ENCODE data around the gene ARID4A. TPM values are rescaled to one million over a fixed set of nuclear protein-coding genes. Genes with fewer than 3 reads are reported as not detected.

ARID4A gene
- total and polyA plus RNA-seq, 10 of the 15 experiments (the other 5 are each of a cell fraction or from before 2014, with no cell fraction given), result 5.2 to 18.9 (median 12.5) TPM

DNA sequence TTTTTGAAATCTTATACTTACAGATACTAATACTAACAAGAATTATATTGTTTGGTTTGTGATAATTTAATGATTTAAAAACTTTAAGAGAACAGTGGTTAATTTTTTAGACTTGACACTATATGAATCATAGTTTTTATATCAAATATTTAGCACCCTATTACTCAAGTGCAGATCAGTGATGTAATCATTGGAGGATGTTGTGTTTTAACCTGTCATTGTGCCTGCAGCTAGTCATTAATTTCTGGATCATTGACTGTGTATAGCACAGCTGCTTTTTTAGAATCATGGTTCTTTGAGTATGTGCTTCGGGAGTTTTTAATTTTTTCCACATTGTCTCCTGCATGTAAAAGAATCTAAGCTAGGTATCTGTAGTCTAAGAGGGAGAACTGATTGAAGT lies 17.3 kb downstream of the ARID4A start:
- no peak for FAIRE-seq
- POLR2A ChIA-PET, result interaction anchor here (0.5 kb wide), 1 partner anchor 44 kb away, joined by 5 read pairs; no protein-coding TSS in a partner anchor
- RAD21 ChIA-PET (ENCODE audit: unreplicated experiment), result no interaction called here

More for the DNA sequence above, 17.3 kb downstream of the ARID4A start:
- Histone ChIP-seq H3K4me1 (ENCODE audit: control insufficient read depth, insufficient read depth, low read length) (no peaks in the 10 kb centered on the region), H3K4me3 (no peak overlapping the region), H2AFZ (ENCODE audit: control insufficient read depth, low read depth, low read length) (no peak overlapping the region), H3K4me2 (ENCODE audit: control insufficient read depth, insufficient read depth) (no peak overlapping the region), H3K9me3 (replicated peaks; ENCODE audit: control insufficient read depth, insufficient read depth, low read length) (no peaks in the 10 kb centered on the region), H4K20me1 (ENCODE audit: control insufficient read depth, insufficient read depth) (no peaks in the 10 kb centered on the region; the same call in 1 of the 2 replicates), H3K27me3 (replicated peaks in 1 of 2; ENCODE audit: control insufficient read depth in 2 of 2, insufficient read depth in 2 of 2, low read length in 1 of 2) (no peaks in the 10 kb centered on the region), H3K36me3 (ENCODE audit: control insufficient read depth in 2 of 2, insufficient read depth in 2 of 2, low read length in 1 of 2) (peaks cover 0 to 8% of the 10 kb centered on the region in 2 experiments; a peak in 1 of 4 replicates), H3K27ac (ENCODE audit: control insufficient read depth, insufficient read depth) (no peak overlapping the region), H3K79me2 (ENCODE audit: control insufficient read depth, insufficient read depth, low read length) (no peaks in the 10 kb centered on the region), H3K9ac (ENCODE audit: control insufficient read depth, insufficient read depth, low read length) (no peak overlapping the region)
- 94% methylated on average over 1 of the region's 1 CpG for WGBS (ENCODE audit: insufficient coverage, insufficient replicate concordance, low lambda C conversion rate, missing lambda C conversion rate)
- intact Hi-C loops (cut with micrococcal nuclease; ENCODE audit: unreplicated experiment), result no loop called here
- in situ Hi-C loops (cut with MboI), result no loop called here
- no peak for DNase-seq (ENCODE audit: low read depth, low spot score)
- ChIA-PET CTCF (no interaction called here), SMC1A (ENCODE audit: uncharacterized antibody, unreplicated experiment) (no interaction called here)
- no peak for TF ChIP-seq CBX5 (IDR thresholded peaks at IDR 0.05; ENCODE audit: low read depth)
- TF ChIP-seq, protein P1, sequence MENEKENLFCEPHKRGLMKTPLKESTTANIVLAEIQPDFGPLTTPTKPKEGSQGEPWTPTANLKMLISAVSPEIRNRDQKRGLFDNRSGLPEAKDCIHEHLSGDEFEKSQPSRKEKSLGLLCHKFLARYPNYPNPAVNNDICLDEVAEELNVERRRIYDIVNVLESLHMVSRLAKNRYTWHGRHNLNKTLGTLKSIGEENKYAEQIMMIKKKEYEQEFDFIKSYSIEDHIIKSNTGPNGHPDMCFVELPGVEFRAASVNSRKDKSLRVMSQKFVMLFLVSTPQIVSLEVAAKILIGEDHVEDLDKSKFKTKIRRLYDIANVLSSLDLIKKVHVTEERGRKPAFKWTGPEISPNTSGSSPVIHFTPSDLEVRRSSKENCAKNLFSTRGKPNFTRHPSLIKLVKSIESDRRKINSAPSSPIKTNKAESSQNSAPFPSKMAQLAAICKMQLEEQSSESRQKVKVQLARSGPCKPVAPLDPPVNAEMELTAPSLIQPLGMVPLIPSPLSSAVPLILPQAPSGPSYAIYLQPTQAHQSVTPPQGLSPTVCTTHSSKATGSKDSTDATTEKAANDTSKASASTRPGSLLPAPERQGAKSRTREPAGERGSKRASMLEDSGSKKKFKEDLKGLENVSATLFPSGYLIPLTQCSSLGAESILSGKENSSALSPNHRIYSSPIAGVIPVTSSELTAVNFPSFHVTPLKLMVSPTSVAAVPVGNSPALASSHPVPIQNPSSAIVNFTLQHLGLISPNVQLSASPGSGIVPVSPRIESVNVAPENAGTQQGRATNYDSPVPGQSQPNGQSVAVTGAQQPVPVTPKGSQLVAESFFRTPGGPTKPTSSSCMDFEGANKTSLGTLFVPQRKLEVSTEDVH (IDR thresholded peaks at IDR 0.05; ENCODE audit: low read depth, partially characterized antibody), result no peak
- TF ChIP-seq FOS (IDR thresholded peaks at IDR 0.05; ENCODE audit: borderline replicate concordance, extremely low read depth, insufficient read length), result no peak
- no peak for TF ChIP-seq RAD21 (IDR thresholded peaks at IDR 0.05; ENCODE audit: insufficient read depth, low read depth, low read length)
- TF ChIP-seq E2F4 (IDR thresholded peaks at IDR 0.05; ENCODE audit: low read depth, low read length), result no peak
- BruUV-seq (replicated peaks), result no TSS peak
- no peak for ATAC-seq
